ENCODE measurements around the gene CD3E. TPM values are rescaled to one million over a fixed set of nuclear protein-coding genes. Genes with fewer than 3 reads are reported as not detected.

CD3E gene
- total RNA-seq, 1 donor from 2014 or later = 684 TPM

DNA sequence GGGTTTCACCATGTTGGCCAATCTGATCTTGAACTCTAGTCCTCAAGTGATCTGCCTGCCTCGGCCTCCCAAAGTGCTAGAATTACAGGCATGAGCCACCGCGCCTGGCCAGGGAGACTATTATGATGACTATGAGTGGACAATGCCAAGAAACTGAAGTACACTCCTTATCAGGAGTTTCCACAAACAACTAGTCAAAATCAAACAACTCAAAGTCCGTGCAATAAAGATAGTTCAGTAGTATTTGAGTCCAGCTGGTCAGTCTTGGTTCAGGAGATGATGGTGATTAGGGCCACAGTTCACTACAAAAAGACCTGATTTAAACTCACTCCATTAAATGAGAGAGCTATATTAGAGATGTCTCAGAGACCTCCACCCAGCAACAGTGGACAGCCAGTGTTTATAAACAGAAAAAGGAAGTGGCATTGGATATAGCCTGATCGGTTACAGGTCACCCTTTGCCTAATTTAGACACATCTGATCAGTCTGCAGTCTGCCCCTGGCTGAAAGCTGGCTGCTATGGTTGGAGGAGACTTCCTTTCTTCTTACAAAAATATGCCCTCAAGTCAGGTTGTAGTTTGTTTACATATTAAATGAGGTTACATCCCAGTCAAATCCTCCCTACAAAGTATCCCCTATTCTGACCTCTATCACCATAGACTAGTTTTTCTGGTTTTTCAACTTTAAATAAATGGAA lies 17.0 kb downstream of the CD3E start:
- intact Hi-C loops (cut with micrococcal nuclease) = no loop called here

GRCh38 chr11:118322721-118323120 lies 18.2 kb downstream of the CD3E start:
- intact Hi-C loops (cut with micrococcal nuclease) = no loop called here

- intact Hi-C loops (cut with micrococcal nuclease) = no loop called here
Measured at GRCh38 chr11:118325283-118325682, 20.8 kb downstream of the CD3E start.

GRCh38 chr11:118328745-118329144 lies 24.2 kb downstream of the CD3E start:
- intact Hi-C loops (cut with micrococcal nuclease) = no loop called here

DNA sequence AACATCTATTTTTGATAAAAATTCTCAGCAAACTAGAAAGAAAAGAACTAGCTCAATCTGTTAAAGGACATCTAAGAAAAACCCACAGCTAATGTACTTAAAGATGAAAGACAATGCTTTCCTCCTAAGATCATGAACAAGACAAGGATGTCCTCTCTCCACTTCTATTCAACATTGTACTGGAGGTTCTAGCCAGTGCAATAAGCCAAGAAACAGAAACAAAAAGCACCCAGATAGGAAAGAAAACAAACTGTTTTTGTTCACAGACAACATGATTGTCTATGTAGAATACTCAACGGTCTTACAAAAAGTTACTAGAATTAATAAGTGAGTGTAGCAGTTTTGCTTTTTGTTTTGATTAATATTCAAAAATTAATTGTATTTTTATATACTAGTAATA lies 30.2 kb downstream of the CD3E start:
- intact Hi-C loops (cut with micrococcal nuclease) = no loop called here

GRCh38 chr11:118338637-118339061 lies 34.1 kb downstream of the CD3E start:
- intact Hi-C loops (cut with micrococcal nuclease) = loop anchor here (1.0 kb wide), 5 partner anchors 33 to 114 kb away; partner anchors contain the start of genes ATP5MG and MPZL3

- intact Hi-C loops (cut with micrococcal nuclease) = no loop called here
Measured at GRCh38 chr11:118339281-118339961, 34.9 kb downstream of the CD3E start.

DNA sequence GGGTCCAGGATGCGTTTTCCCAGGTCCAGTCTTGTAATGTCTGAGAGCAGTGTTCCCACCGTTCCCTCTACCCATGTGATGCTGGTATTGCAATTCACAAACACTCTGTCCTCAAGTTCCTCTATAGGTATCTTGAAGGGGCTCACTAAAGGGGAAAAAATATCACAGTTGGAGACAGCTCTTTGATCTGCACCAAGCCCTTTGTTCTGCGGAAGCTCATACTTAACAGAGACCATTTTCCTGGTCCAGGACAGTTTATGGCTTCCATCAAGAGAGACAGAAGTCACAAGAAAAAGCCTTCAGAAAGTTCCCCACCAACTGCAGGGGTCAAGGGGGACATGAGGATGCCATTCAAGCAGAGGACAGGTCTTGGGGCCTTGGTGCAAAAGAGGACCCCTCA lies 35.9 kb downstream of the CD3E start:
- intact Hi-C loops (cut with micrococcal nuclease) = loop anchor here (5.0 kb wide), 2 partner anchors 193 to 523 kb away; no protein-coding TSS in a partner anchor

- intact Hi-C loops (cut with micrococcal nuclease) = loop anchor here (5.0 kb wide), 2 partner anchors 194 to 524 kb away; no protein-coding TSS in a partner anchor
Measured at GRCh38 chr11:118341261-118341660, 36.7 kb downstream of the CD3E start.

- intact Hi-C loops (cut with micrococcal nuclease) = loop anchor here (1.0 to 5.0 kb wide), 4 partner anchors 38 to 525 kb away; partner anchors contain the start of gene CD3E
Measured at GRCh38 chr11:118341815-118342489, 37.4 kb downstream of the CD3E start.

DNA sequence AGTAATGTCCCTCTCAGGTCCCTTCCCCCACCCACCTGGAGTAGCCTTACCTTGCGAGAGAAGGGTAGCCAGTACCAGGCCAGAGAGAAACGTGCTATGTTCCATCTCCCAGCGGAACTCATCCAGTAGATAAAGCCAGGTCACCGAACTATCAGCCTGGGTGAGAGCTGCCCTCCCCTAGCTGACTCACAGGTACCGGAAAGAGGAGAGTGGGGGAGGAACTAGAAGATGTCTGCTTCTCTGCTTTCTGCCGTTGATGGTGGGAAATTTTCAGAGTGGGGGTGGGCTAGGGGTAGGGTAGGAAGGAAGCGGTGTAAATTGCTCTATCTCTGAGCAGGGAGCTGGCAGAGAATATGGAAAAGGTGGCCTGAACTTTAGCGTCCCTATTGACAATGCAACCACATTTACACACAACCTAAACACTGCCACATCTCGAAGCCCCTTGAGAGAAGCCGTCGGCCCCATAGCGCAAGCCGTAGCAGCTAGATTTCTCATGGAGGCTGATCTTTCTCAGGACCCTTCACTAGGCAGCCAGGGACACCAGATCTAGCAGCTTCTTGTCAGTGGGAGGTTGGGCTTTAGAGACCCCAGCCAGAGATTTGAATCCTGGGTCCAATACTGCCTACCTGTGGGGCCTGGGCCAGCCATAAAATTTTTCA lies 38.1 kb downstream of the CD3E start, which contains the start of gene CD3D:
Gene CD3D, minus strand, starts transcription at position 203 of the 659 bp plus-strand sequence. Its CDS starts 98 bp downstream, at position 105.
- intact Hi-C loops (cut with micrococcal nuclease) = loop anchor here (1.0 to 5.0 kb wide), 4 partner anchors 38 to 525 kb away; partner anchors contain the start of gene CD3E

DNA sequence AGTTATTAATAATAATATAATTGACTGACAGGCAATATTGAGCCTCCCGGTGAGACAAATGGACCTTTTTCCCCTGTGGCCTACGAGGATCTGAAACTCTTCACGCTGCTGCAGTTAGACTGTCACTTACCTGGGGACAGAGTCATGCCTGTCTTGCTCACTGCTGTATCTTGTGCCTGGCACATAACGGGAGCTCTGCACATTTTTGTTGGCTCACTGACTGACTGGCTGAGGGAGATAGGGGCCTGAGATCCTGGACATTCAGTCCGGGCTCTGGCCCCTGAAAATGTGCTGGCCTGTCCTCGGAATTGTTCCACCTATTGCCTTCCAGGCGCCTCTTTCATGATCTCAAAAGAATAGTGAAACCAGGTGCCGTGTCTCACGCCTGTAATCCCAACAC lies 38.7 kb downstream of the CD3E start:
- intact Hi-C loops (cut with micrococcal nuclease) = loop anchor here (2.0 to 5.0 kb wide), 3 partner anchors 96 to 526 kb away; no protein-coding TSS in a partner anchor

DNA sequence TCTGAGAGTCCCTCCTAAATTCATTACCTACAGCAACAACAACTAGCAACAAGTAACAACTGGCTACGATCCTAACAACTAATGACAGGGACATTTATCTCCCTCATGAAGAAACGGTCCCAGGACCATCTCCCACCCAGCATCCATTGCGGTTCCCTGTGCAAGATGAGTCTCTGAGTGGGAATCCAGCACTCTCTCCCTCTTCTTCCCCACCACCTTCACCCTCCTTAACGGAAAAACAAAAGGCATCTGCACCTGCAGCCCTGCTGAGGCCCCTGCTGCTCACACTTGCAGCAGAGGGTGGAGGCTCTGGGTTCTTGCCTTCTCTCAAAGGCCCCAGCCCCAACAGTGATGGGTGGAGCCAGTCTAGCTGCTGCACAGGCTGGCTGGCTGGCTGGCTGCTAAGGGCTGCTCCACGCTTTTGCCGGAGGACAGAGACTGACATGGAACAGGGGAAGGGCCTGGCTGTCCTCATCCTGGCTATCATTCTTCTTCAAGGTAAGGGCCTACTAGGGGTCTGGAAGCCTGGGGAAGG lies 39.5 kb downstream of the CD3E start, which contains the start of gene CD3G:
Gene CD3G, plus strand, starts transcription at position 364 of the 535 bp plus-strand sequence. Its CDS starts 80 bp downstream, at position 444.
- intact Hi-C loops (cut with micrococcal nuclease) = loop anchor here (1.0 to 5.0 kb wide), 5 partner anchors 9 to 527 kb away; no protein-coding TSS in a partner anchor

GRCh38 chr11:118349475-118349874 lies 44.9 kb downstream of the CD3E start:
- intact Hi-C loops (cut with micrococcal nuclease) = no loop called here

- intact Hi-C loops (cut with micrococcal nuclease) = loop anchor here (1.0 kb wide), 4 partner anchors 9 to 155 kb away; partner anchors contain the start of gene CD3G
Measured at GRCh38 chr11:118353084-118353710, 48.7 kb downstream of the CD3E start.

DNA sequence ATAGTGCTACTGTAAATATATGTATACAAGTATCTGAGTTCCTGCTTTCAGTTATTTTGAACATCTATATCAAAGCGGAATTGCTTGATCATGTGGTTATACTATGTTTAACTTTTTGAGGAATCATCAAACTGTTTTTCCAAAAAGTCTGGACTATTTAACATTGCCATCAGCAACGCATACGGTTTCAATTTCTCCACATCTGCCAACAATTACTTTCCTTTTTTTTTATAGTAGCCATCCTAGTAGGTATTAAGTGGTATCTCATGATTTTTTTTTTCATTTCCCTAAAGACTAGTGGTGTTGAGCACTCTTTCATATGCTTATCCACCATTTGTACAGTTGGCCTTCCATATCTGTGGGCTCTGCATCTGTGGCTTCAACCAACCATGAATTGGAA lies 53.5 kb downstream of the CD3E start:
- intact Hi-C loops (cut with micrococcal nuclease) = loop anchor here (2.0 to 5.0 kb wide), 4 partner anchors 116 to 571 kb away; partner anchors contain the start of gene ARCN1

- intact Hi-C loops (cut with micrococcal nuclease) = loop anchor here (1.0 to 5.0 kb wide), 9 partner anchors 14 to 569 kb away; partner anchors contain the start of genes ARCN1, ATP5MG and CD3E
Measured at GRCh38 chr11:118359295-118359958, 54.9 kb downstream of the CD3E start, which contains the start of gene UBE4A. UBE4A (plus strand) TSS chr11:118359600; CDS start chr11:118365081, 5,481 bp downstream.

- intact Hi-C loops (cut with micrococcal nuclease) = no loop called here
Measured at GRCh38 chr11:118364956-118365615, 60.6 kb downstream of the CD3E start.

Measured in T-helper 1 cell treated with Interleukin-12 subunit alpha and Interleukin-12 subunit beta and Interleukin-4 antibody, amounts not matched to agents 30 ng/mL and 1 ng/mL, for 36 hours (primary cell).